Measurements from ENCODE around the gene MAP7.

MAP7 gene

GRCh38 chr6:136344420-136344819 is 205.8 kb downstream of the MAP7 start:
- in situ Hi-C loops (cut with MboI; ENCODE audit: low sequenced_read_pairs): no loop called here

- in situ Hi-C loops (cut with MboI; ENCODE audit: low sequenced_read_pairs): no loop called here
Measured at GRCh38 chr6:136343700-136344099, 206.5 kb downstream of the MAP7 start.

- in situ Hi-C loops (cut with MboI; ENCODE audit: low sequenced_read_pairs): no loop called here
Measured at GRCh38 chr6:136343275-136343674, 206.9 kb downstream of the MAP7 start.

GRCh38 chr6:136341967-136342366 is 208.3 kb downstream of the MAP7 start:
- in situ Hi-C loops (cut with MboI; ENCODE audit: low sequenced_read_pairs): no loop called here

- in situ Hi-C loops (cut with MboI; ENCODE audit: low sequenced_read_pairs): no loop called here
Measured at GRCh38 chr6:136341367-136341766, 208.9 kb downstream of the MAP7 start.

GRCh38 chr6:136338486-136338885 is 211.7 kb downstream of the MAP7 start:
- in situ Hi-C loops (cut with MboI; ENCODE audit: low sequenced_read_pairs): no loop called here

GRCh38 chr6:136337606-136338005 is 212.6 kb downstream of the MAP7 start:
- in situ Hi-C loops (cut with MboI; ENCODE audit: low sequenced_read_pairs): no loop called here

GRCh38 chr6:136337121-136337520 is 213.1 kb downstream of the MAP7 start:
- in situ Hi-C loops (cut with MboI; ENCODE audit: low sequenced_read_pairs): no loop called here

GRCh38 chr6:136335736-136336363 is 214.4 kb downstream of the MAP7 start:
- in situ Hi-C loops (cut with MboI; ENCODE audit: low sequenced_read_pairs): no loop called here

- in situ Hi-C loops (cut with MboI; ENCODE audit: low sequenced_read_pairs): no loop called here
Measured at GRCh38 chr6:136334853-136335252, 215.4 kb downstream of the MAP7 start.

- in situ Hi-C loops (cut with MboI; ENCODE audit: low sequenced_read_pairs): no loop called here
Measured at GRCh38 chr6:136334465-136334846, 215.8 kb downstream of the MAP7 start.

GRCh38 chr6:136333824-136334464 is 216.3 kb downstream of the MAP7 start:
- in situ Hi-C loops (cut with MboI; ENCODE audit: low sequenced_read_pairs): no loop called here

- in situ Hi-C loops (cut with MboI; ENCODE audit: low sequenced_read_pairs): no loop called here
Measured at GRCh38 chr6:136331461-136331860, 218.8 kb downstream of the MAP7 start.

GRCh38 chr6:136330634-136331033 is 219.6 kb downstream of the MAP7 start:
- in situ Hi-C loops (cut with MboI; ENCODE audit: low sequenced_read_pairs): no loop called here

- in situ Hi-C loops (cut with MboI; ENCODE audit: low sequenced_read_pairs): no loop called here
Measured at GRCh38 chr6:136326038-136326553, 224.1 kb downstream of the MAP7 start.

- in situ Hi-C loops (cut with MboI; ENCODE audit: low sequenced_read_pairs): no loop called here
Measured at GRCh38 chr6:136324686-136325380, 225.4 kb downstream of the MAP7 start.

- in situ Hi-C loops (cut with MboI; ENCODE audit: low sequenced_read_pairs): no loop called here
Measured at GRCh38 chr6:136323431-136324112, 226.7 kb downstream of the MAP7 start.

GRCh38 chr6:136319732-136320131 is 230.5 kb downstream of the MAP7 start:
- in situ Hi-C loops (cut with MboI; ENCODE audit: low sequenced_read_pairs): no loop called here

GRCh38 chr6:136318676-136319075 is 231.5 kb downstream of the MAP7 start:
- in situ Hi-C loops (cut with MboI; ENCODE audit: low sequenced_read_pairs): no loop called here

- in situ Hi-C loops (cut with MboI; ENCODE audit: low sequenced_read_pairs): no loop called here
Measured at GRCh38 chr6:136317971-136318370, 232.3 kb downstream of the MAP7 start.

GRCh38 chr6:136317021-136317694 is 233.1 kb downstream of the MAP7 start:
- in situ Hi-C loops (cut with MboI; ENCODE audit: low sequenced_read_pairs): no loop called here

Measured in HL-60/S4 (cell line).